HFFc6 (cell line): ENCODE measurements around the gene SHC3. TPM values are rescaled to one million over a fixed set of nuclear protein-coding genes. Genes with fewer than 3 reads are reported as not detected.
A peak's percentile ranks its signal among the peaks of the same experiment; 100 is the strongest.

Experiments used
- DNase-seq: peaks from one replicate; pipeline ENCODE4 v3.0.0-alpha.2; 2018
- H3K27ac Mint-ChIP-seq: 2 replicates; pipeline ENCODE4 v1.8.0; 2020; ENCODE audit warnings: mild to moderate bottlenecking, mixed read lengths
- H3K27me3 Mint-ChIP-seq: 2 replicates; pipeline ENCODE4 v1.8.0; 2021; ENCODE audit warnings: mild to moderate bottlenecking, moderate library complexity, mixed read lengths; ENCODE audit not compliant: insufficient read depth
- H3K36me3 Mint-ChIP-seq: 2 replicates; pipeline ENCODE4 v1.8.0; 2021; ENCODE audit warnings: low read depth, mixed read lengths
- H3K4me1 Mint-ChIP-seq: 2 replicates; pipeline ENCODE4 v1.8.0; 2020; ENCODE audit warnings: low read depth, mixed read lengths
- H3K4me3 Mint-ChIP-seq: 2 replicates; pipeline ENCODE4 v1.8.0; 2020; ENCODE audit warnings: mild to moderate bottlenecking, moderate library complexity, mixed read lengths
- H3K9me3 Mint-ChIP-seq: 2 replicates; pipeline ENCODE4 v1.8.0; 2020; ENCODE audit warnings: mild to moderate bottlenecking, mixed read lengths
- total RNA-seq, 6 experiments: library from RNA; stranded (reverse); fragmentation: NEBNext Ultra II Directional; extraction: Animal tissue kit (Norgen Biotek cat#: 25700); gene quantifications; 2 replicates in 1 of 6; 3 replicates in 5 of 6; pipeline ENCODE4 v1.2.3, GENCODE V29; 2021
- TF ChIP-seq, protein P1 (sequence below): fragments of 200-600 bp; sonication (generic); IDR thresholded peaks from 2 replicates; pipeline ENCODE4 v1.5.0; 2021; ENCODE audit warnings: antibody characterized with exemption, mild to moderate bottlenecking

Gene SHC3
- total RNA-seq, 6 experiments from 2014 or later, result 0.28 to 1.9 (median 0.42) TPM

DNA sequence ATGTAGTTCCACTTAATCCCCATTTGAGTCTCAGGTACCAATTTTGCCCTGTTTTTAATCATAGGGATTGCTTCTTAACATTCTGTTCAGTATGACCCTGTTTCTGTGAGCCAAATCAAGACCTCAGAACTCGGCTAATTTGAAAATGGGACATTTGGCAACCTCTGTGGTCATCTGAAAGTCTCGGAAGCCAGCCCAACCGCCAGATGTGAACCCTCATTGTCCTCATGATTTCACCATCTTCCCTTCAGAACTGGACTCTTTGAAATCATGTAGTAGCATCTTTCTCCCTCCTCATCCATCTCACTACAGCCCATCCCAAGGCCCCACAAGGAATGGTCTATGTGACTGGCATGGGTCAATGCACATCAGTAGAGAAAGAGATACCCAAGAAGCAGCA lies 98.4 kb downstream of the SHC3 start:
- Mint-ChIP-seq H3K36me3 (no peaks in the 10 kb centered on the region; the same call in 1 of the 2 replicates), H3K4me3 (no peak overlapping the region), H3K4me1 (peaks cover 30% of the 10 kb centered on the region), H3K27me3 (peaks cover 10% of the 10 kb centered on the region), H3K9me3 (peaks cover 4% of the 10 kb centered on the region; the same call in 1 of the 2 replicates), H3K27ac (no peak overlapping the region)
- TF ChIP-seq, protein P1, sequence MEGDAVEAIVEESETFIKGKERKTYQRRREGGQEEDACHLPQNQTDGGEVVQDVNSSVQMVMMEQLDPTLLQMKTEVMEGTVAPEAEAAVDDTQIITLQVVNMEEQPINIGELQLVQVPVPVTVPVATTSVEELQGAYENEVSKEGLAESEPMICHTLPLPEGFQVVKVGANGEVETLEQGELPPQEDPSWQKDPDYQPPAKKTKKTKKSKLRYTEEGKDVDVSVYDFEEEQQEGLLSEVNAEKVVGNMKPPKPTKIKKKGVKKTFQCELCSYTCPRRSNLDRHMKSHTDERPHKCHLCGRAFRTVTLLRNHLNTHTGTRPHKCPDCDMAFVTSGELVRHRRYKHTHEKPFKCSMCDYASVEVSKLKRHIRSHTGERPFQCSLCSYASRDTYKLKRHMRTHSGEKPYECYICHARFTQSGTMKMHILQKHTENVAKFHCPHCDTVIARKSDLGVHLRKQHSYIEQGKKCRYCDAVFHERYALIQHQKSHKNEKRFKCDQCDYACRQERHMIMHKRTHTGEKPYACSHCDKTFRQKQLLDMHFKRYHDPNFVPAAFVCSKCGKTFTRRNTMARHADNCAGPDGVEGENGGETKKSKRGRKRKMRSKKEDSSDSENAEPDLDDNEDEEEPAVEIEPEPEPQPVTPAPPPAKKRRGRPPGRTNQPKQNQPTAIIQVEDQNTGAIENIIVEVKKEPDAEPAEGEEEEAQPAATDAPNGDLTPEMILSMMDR, result no peak
- no peak for DNase-seq

DNA sequence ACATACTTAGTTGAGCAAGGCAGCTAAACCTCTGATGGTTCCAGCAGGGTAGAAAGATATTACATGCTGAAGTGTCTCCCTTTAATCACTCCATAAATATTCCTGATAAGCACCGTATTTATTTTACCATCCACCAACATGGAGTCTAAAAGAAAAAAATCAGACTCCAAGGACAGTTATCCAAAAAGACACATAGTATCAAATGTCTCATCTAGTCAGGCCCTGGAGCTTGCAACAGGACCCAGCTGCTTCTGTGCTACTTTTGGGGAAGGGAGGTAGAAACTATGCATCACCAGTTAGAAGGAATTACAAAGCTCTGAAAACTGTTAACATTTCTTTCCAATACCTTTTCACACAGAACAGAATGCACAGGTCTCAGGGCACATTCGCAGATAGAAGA lies 99.2 kb downstream of the SHC3 start:
- Mint-ChIP-seq H3K4me1 (peaks cover 30% of the 10 kb centered on the region), H3K9me3 (peaks cover 4% of the 10 kb centered on the region; the same call in 1 of the 2 replicates), H3K27me3 (peaks cover 8% of the 10 kb centered on the region), H3K27ac (peak overlapping the region; percentile 40; the same call in 1 of the 2 replicates), H3K4me3 (no peak overlapping the region), H3K36me3 (no peaks in the 10 kb centered on the region; the same call in 1 of the 2 replicates)
- TF ChIP-seq, protein P1, result no peak
- DNase-seq, result no peak

DNA sequence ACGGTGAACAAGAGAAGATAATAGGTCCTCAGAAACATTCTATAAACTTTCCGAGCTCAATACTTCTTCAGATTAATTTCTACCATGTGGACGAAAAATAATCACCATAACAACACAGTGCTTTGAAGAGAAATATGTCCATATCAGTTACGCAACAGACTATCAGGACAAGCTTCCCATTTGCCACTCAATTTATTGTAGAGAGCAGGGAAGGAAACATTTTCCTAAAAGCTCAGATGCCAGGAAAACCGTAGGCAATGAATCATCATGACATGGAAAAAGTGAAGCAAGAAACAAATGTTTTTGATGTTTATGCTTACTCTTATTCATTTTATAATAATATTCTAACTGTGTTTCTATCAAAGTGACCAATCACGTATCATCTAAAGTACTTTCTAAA lies 99.8 kb downstream of the SHC3 start:
- peak overlapping the region; percentile 17 for H3K27ac Mint-ChIP-seq
- H3K9me3 Mint-ChIP-seq, result peaks cover 4% of the 10 kb centered on the region; the same call in 1 of the 2 replicates
- DNase-seq, result peak; percentile 31
- no peak overlapping the region for H3K4me3 Mint-ChIP-seq
- H3K36me3 Mint-ChIP-seq, result no peaks in the 10 kb centered on the region; the same call in 1 of the 2 replicates
- H3K4me1 Mint-ChIP-seq, result peaks cover 30% of the 10 kb centered on the region
- peaks cover 8% of the 10 kb centered on the region for H3K27me3 Mint-ChIP-seq
- TF ChIP-seq, protein P1, result no peak

DNA sequence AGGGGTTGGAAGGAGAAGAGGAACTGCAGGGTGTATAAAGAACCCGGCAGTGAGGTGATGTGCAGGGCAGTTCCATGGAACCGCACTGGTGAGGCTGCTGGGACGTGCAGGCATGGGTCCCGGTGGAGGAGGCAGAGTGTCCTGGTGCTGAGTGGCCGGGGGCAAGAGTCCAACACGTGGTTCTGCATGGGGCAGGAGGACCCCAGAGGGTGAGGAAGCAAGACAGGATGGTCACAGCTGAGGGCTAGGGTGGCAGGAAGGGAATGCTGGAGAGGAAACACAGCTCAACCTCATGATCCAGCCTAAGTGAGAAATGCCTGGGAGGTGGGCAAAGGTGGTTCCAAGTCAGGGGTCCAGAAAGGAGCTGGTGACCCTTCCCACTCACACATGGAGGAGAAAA lies 100.2 kb downstream of the SHC3 start:
- no peak overlapping the region for H3K4me3 Mint-ChIP-seq
- peaks cover 30% of the 10 kb centered on the region for H3K4me1 Mint-ChIP-seq
- H3K9me3 Mint-ChIP-seq, result peaks cover 4% of the 10 kb centered on the region; the same call in 1 of the 2 replicates
- peak overlapping the region; percentile 17 for H3K27ac Mint-ChIP-seq
- no peaks in the 10 kb centered on the region; the same call in 1 of the 2 replicates for H3K36me3 Mint-ChIP-seq
- TF ChIP-seq, protein P1, result no peak
- DNase-seq, result no peak
- peaks cover 7% of the 10 kb centered on the region for H3K27me3 Mint-ChIP-seq

DNA sequence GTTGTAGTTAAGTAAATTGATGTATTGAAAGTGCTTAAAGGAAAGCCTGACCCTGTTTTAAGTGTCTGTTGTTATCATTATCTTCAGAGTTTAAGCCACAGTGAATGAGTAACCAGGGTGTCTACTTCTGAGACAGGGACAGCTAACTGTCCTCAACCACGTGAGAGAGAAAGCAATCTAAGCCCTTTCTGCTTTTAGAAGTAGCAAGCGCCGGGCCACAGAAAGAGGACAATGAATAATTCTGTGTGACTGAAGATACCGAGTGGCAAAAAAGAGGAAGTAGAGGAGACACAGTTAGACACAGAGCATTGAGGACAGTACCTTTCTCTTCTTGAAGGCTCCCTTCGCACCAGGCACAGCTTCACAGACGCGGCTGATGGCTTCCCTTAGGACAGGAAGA lies 101.1 kb downstream of the SHC3 start:
- H3K4me1 Mint-ChIP-seq, result peaks cover 30% of the 10 kb centered on the region
- no peaks in the 10 kb centered on the region; the same call in 1 of the 2 replicates for H3K9me3 Mint-ChIP-seq
- H3K27me3 Mint-ChIP-seq, result peaks cover 7% of the 10 kb centered on the region
- no peak for DNase-seq
- H3K4me3 Mint-ChIP-seq, result no peak overlapping the region
- no peak overlapping the region for H3K27ac Mint-ChIP-seq
- H3K36me3 Mint-ChIP-seq, result no peaks in the 10 kb centered on the region
- TF ChIP-seq, protein P1, result no peak
